Measurements from ENCODE around the gene RPS2. TPM values are rescaled to one million over a fixed set of nuclear protein-coding genes. Genes with fewer than 3 reads are reported as not detected.
"Not testable (repeated sequence)": the region's sequence is repeated elsewhere in the genome, so short reads cannot be mapped to it uniquely, and the experiment has no call there.

The RPS2 gene
- total RNA-seq, 2 experiments from 2014 or later: 7,042 to 7,057 TPM

DNA sequence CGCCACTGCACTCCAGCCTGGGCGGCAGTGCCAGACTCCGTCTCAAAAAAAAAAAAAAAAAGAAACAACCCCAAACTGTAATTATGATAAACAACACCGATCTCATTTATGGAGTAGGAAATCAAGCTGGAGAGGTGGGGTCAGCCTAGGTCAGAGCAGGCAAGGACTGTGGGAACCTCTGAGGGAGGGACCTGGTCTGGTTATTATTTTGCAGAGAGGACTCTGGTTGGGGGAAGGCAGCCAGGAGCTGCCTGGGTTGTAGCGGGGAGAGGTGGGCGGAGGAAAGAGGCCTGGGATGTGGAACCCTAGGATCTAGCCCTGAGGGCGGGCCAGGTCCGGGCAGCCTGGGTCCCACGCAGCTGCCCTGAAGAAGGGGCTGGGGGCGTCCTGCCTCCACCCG lies 35.5 kb downstream of the RPS2 start:
- peak overlapping the region; percentile 61 for H3K4me3 Mint-ChIP-seq
- no peak overlapping the region for H3K27ac Mint-ChIP-seq
- H3K9me3 Mint-ChIP-seq: no peaks in the 10 kb centered on the region
- peaks cover 4% of the 10 kb centered on the region for H3K27me3 Mint-ChIP-seq (ENCODE audit: low read depth)
- intact Hi-C loops (cut with micrococcal nuclease): loop anchor here (1.0 kb wide), 3 partner anchors 66 to 156 kb away; partner anchors contain the start of gene MRPS34
- CTCF ChIA-PET: interaction anchor here (0.7 to 2.3 kb wide), 17 partner anchors 12 to 224 kb away, joined by 3 to 14 read pairs (median 5); partner anchors contain the start of genes NUBP2 and SPSB3
- peak; percentile 24 for DNase-seq
- no peaks in the 10 kb centered on the region for H3K36me3 Mint-ChIP-seq (ENCODE audit: low read depth)
- no peaks in the 10 kb centered on the region for H3K4me1 Mint-ChIP-seq (ENCODE audit: low read depth)

GRCh38 chr16:1926271-1926670 lies 38.4 kb downstream of the RPS2 start:
- no peaks in the 10 kb centered on the region for H3K36me3 Mint-ChIP-seq (ENCODE audit: low read depth)
- H3K9me3 Mint-ChIP-seq: no peaks in the 10 kb centered on the region
- no peak overlapping the region for H3K4me3 Mint-ChIP-seq
- CTCF ChIA-PET: interaction anchor here (1.4 kb wide), 1 partner anchor 51 kb away, joined by 3 read pairs; no protein-coding TSS in a partner anchor
- DNase-seq: no peak
- peaks cover 2% of the 10 kb centered on the region for H3K4me1 Mint-ChIP-seq (ENCODE audit: low read depth)
- no peak overlapping the region for H3K27ac Mint-ChIP-seq
- intact Hi-C loops (cut with micrococcal nuclease): no loop called here
- H3K27me3 Mint-ChIP-seq (ENCODE audit: low read depth): peaks cover 25% of the 10 kb centered on the region

- no peaks in the 10 kb centered on the region for H3K36me3 Mint-ChIP-seq (ENCODE audit: low read depth)
- no peak for DNase-seq
- H3K9me3 Mint-ChIP-seq: no peaks in the 10 kb centered on the region
- peaks cover 2% of the 10 kb centered on the region for H3K4me1 Mint-ChIP-seq (ENCODE audit: low read depth)
- no peak overlapping the region for H3K4me3 Mint-ChIP-seq
- CTCF ChIA-PET: interaction anchor here (0.9 kb wide), 2 partner anchors 12 to 34 kb away, joined by 3 to 4 read pairs; no protein-coding TSS in a partner anchor
- peaks cover 40% of the 10 kb centered on the region for H3K27me3 Mint-ChIP-seq (ENCODE audit: low read depth)
- intact Hi-C loops (cut with micrococcal nuclease): no loop called here
- H3K27ac Mint-ChIP-seq: no peak overlapping the region
These were observed 40.5 kb downstream of the RPS2 start for GRCh38 chr16:1924095-1924494.

- Mint-ChIP-seq H3K36me3 (ENCODE audit: low read depth) (no peaks in the 10 kb centered on the region), H3K27ac (no peak overlapping the region), H3K4me3 (no peak overlapping the region), H3K9me3 (no peaks in the 10 kb centered on the region), H3K27me3 (ENCODE audit: low read depth) (peaks cover 45% of the 10 kb centered on the region), H3K4me1 (ENCODE audit: low read depth) (peaks cover 2% of the 10 kb centered on the region)
- intact Hi-C loops (cut with micrococcal nuclease): no loop called here
- peak; percentile 30 for DNase-seq
- CTCF ChIA-PET: interaction anchor here (0.9 to 1.1 kb wide), 3 partner anchors 13 to 39 kb away, joined by 3 to 4 read pairs (median 3); no protein-coding TSS in a partner anchor
These were observed 41.2 kb downstream of the RPS2 start for GRCh38 chr16:1923299-1924034.

- CTCF ChIA-PET: interaction anchor here (0.7 kb wide), 1 partner anchor 425 kb away, joined by 3 read pairs; no protein-coding TSS in a partner anchor
- intact Hi-C loops (cut with micrococcal nuclease): no loop called here
- no peak for DNase-seq
- peaks cover 47% of the 10 kb centered on the region for H3K27me3 Mint-ChIP-seq (ENCODE audit: low read depth)
- H3K27ac Mint-ChIP-seq: no peak overlapping the region
- H3K9me3 Mint-ChIP-seq: no peaks in the 10 kb centered on the region
- H3K36me3 Mint-ChIP-seq (ENCODE audit: low read depth): no peaks in the 10 kb centered on the region
- peaks cover 2% of the 10 kb centered on the region for H3K4me1 Mint-ChIP-seq (ENCODE audit: low read depth)
- H3K4me3 Mint-ChIP-seq: no peak overlapping the region
These were observed 42.3 kb downstream of the RPS2 start for GRCh38 chr16:1922357-1922756.

DNA sequence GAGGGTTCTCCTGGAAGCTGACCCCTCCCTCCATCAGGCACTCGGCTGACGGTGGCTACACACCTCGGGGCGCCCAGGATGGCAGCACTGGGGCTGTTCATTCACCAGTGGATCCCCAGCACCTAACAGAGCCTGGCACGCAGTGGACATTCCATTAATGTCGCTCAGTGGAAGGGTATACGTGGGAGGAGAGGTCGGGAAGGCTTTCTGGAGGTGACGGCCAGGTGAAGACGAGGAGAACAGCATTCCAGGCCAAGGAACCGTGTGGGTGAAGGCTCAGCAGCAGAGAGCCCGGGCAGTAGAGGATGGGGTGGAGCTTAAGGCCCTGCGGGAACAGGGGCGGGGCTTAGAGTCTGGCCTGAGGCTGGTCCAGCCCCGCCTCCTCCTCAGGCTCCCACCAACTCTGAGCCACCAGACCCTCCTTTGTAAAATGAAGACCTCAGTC lies 43.9 kb downstream of the RPS2 start:
- Mint-ChIP-seq H3K9me3 (no peaks in the 10 kb centered on the region), H3K27ac (no peak overlapping the region), H3K36me3 (ENCODE audit: low read depth) (no peaks in the 10 kb centered on the region), H3K4me3 (no peak overlapping the region), H3K27me3 (ENCODE audit: low read depth) (peaks cover 58% of the 10 kb centered on the region), H3K4me1 (ENCODE audit: low read depth) (peaks cover 4% of the 10 kb centered on the region)
- no peak for DNase-seq
- CTCF ChIA-PET: no interaction called here
- intact Hi-C loops (cut with micrococcal nuclease): no loop called here

DNA sequence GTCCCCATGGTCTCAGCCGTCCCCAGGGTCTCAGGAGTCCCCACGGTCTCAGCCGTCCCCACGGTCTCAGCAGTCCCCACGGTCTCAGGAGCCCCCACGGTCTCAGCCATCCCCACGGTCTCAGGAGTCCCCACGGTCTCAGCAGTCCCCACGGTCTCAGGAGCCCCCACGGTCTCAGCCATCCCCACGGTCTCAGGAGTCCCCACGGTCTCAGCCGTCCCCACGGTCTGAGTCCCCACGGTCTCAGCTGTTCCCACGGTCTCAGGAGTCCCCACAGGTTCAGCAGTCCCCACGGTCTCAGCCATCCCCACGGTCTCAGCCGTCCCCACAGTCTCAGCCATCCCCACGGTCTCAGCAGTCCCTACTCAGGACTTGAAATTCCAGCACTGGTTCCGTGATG lies 44.5 kb downstream of the RPS2 start:
- H3K36me3 Mint-ChIP-seq (ENCODE audit: low read depth); H3K27ac Mint-ChIP-seq; DNase-seq; H3K4me3 Mint-ChIP-seq; H3K9me3 Mint-ChIP-seq; intact Hi-C loops (cut with micrococcal nuclease); H3K4me1 Mint-ChIP-seq (ENCODE audit: low read depth); CTCF ChIA-PET: not testable (repeated sequence)
- H3K27me3 Mint-ChIP-seq (ENCODE audit: low read depth): peaks cover 64% of the 10 kb centered on the region

DNA sequence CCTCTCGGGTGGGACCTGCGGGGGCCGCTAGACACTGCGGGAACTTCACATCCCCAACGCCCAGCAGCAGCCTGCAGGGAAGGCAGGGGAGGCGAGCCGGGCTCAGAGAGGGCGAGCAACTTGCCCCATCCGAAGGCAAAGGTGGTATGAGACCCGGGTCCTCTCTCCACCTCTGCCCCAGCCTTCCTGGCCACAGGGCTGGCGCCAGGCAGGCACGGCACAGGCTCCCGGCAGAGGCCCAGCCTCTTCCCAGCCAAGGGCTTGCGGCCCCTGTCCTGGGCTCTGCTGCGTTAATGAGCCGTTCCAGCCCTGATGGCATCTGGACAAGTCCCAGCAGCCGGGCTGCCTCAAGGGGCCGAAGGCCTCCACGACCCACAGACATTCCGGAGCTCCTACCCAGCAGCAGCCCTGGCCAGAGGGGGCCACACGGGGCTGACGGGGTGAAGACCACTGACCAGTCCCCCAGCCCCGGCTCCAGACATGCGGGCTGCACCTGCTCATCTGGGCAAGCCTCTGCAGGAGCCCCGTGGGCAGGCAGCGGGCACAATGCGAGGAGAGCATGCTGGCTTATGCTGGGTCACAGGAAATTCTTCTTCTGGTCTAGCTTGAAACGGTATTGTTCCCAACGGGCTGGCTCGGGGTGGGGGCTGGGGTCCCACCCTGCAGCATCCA lies 45.2 kb downstream of the RPS2 start:
- CTCF ChIA-PET: no interaction called here
- Mint-ChIP-seq H3K9me3 (no peaks in the 10 kb centered on the region), H3K27me3 (ENCODE audit: low read depth) (peaks cover 68% of the 10 kb centered on the region), H3K4me3 (no peak overlapping the region), H3K27ac (no peak overlapping the region), H3K4me1 (ENCODE audit: low read depth) (peaks cover 4% of the 10 kb centered on the region), H3K36me3 (ENCODE audit: low read depth) (no peaks in the 10 kb centered on the region)
- no peak for DNase-seq
- intact Hi-C loops (cut with micrococcal nuclease): no loop called here

GRCh38 chr16:1918351-1919326 lies 46.0 kb downstream of the RPS2 start, which contains the start of gene HS3ST6:
TSS of gene HS3ST6 (minus strand) at chr16:1918415. CDS start at chr16:1918323, 92 bp downstream.
- H3K4me3 Mint-ChIP-seq: no peak within 1 kb of the TSS
- DNase-seq: no peak
- intact Hi-C loops (cut with micrococcal nuclease): no loop called here
- H3K9me3 Mint-ChIP-seq: no peaks in the 10 kb centered on the region
- H3K27me3 Mint-ChIP-seq (ENCODE audit: low read depth): peaks cover 65% of the 10 kb centered on the region
- no peaks in the 10 kb centered on the region for H3K36me3 Mint-ChIP-seq (ENCODE audit: low read depth)
- peaks cover 4% of the 10 kb centered on the region for H3K4me1 Mint-ChIP-seq (ENCODE audit: low read depth)
- no peak within 1 kb of the TSS for H3K27ac Mint-ChIP-seq
- CTCF ChIA-PET: no interaction called here

DNA sequence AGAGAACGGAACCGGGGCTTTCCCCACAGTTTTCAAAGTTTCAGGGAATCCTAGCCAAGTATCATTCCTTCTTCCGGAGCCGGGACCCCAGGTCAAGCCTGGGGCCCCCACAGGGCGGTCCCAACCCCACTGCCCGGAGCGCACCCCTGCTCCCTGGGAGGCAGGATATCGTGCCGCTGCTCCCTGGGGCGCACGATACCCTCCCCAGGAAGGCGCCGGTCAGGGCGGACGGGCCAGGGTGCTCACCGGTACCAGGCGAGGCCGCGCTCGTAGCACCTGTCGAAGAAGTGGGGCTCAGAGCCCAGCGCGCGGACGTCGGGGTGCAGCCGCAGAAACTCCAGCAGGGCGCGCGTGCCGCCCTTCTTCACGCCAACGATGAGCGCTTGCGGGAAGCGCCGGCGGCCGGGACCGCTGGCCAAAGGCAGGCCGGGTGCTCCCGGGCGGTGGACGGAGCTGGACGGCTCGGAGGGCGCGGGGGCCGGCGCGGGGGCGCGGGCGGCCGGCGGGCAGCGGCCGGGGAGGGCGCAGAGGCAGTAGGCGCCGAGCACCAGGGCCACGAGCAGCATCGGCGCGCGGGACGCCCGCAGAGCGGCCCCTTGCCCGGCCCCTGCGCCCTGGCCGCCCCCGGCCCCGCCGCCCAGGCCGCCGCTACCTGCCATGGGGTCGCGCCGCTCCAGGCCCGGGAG lies 46.8 kb downstream of the RPS2 start:
- CTCF ChIA-PET: no interaction called here
- no peaks in the 10 kb centered on the region for H3K9me3 Mint-ChIP-seq
- intact Hi-C loops (cut with micrococcal nuclease): no loop called here
- H3K4me1 Mint-ChIP-seq (ENCODE audit: low read depth): peaks cover 3% of the 10 kb centered on the region
- no peak overlapping the region for H3K4me3 Mint-ChIP-seq
- H3K27me3 Mint-ChIP-seq (ENCODE audit: low read depth): peaks cover 60% of the 10 kb centered on the region
- no peaks in the 10 kb centered on the region for H3K36me3 Mint-ChIP-seq (ENCODE audit: low read depth)
- DNase-seq: no peak
- no peak overlapping the region for H3K27ac Mint-ChIP-seq

- CTCF ChIA-PET: no interaction called here
- intact Hi-C loops (cut with micrococcal nuclease): no loop called here
- H3K4me1 Mint-ChIP-seq (ENCODE audit: low read depth): peaks cover 2% of the 10 kb centered on the region
- H3K9me3 Mint-ChIP-seq: no peaks in the 10 kb centered on the region
- DNase-seq: no peak
- H3K27ac Mint-ChIP-seq: no peak overlapping the region
- peaks cover 55% of the 10 kb centered on the region for H3K27me3 Mint-ChIP-seq (ENCODE audit: low read depth)
- no peaks in the 10 kb centered on the region for H3K36me3 Mint-ChIP-seq (ENCODE audit: low read depth)
- no peak overlapping the region for H3K4me3 Mint-ChIP-seq
These were observed 47.5 kb downstream of the RPS2 start for GRCh38 chr16:1917056-1917664.
